ENCODE measurements around the gene HOXB4.

Gene HOXB4

DNA sequence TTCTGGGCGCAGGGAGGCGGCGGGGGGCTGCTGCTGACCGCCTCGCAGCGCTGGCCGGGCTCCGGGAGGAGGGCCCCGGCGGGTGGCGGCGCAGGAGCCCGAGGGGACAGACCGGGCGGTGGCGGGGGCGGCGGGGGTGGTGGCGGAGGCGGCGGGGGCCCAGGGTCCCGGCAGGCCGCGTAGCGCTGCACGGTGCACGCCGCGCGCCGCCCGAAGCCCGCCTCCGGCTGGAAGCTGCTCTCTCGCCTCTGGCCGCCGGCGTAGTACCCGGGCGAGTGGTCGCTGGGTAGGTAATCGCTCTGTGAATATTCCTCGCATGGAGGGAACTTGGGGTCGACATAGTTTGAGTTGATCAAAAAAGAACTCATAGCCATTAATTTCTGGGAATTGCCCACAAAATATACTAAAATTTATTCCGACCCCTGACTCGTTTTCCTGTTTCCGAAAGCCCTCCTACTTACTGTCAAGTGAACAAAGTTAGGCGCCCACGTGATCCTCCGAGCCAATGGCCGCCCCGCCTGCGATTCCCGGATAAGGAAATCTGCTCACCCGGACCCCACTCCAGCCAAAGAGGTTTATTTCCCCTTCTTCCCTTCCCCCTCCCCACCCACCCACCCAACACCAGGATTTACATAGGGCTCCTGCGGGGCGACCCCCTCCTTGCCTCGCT lies at the start of gene HOXB4:
Gene HOXB4, minus strand, starts transcription at position 405 of the 670 bp plus-strand sequence. Its CDS starts 31 bp downstream, at position 374.
- FAIRE-seq = no peak

GRCh38 chr17:48627118-48627597 lies 49.0 kb upstream of the HOXB4 start:
- FAIRE-seq = no peak

DNA sequence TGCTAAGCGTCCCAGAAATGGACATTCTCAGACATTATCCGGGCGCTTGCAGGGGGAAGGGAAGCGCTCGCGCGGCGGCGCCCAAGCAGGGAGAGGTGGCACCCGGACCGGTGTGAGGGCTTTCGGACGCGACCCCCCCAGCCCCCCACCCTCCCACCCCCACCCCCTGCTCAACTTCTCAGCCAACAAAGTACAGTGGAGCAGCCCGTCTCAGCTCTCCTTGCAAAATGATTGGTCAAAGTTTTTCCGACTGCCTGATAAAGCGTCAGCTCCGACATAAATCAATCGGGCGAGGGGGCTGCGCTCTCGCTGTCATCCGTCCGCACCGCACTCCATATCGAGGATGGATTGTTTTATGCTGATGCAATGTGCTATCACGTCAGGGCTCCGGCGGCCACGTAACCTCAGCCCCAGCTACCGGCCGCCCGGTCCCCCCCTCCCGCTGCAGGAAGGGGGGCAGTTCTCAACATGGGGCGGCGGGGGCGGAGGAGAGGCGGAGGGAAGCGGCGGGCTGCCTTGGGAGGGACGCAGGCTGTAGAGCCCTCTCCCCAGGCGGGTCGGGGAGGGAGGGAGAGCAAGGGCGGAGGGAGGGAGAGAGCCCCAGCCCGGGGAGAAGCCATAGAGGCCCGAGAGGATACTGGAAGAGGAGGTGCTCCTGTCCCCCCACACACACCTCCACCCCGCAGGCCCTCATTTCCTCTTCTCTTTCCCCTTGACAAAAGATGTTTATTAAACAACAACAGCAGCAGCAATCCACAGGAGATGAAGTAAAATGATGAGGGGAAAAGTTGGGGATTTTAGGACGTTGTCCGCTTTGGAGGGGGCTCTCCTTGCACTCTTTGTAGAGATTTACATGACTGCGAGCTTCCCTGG lies 48.3 kb upstream of the HOXB4 start, which contains the start of gene HOXB9:
Gene HOXB9, minus strand, starts transcription at position 114 of the 873 bp plus-strand sequence. Its CDS starts 89 bp downstream, at position 25.
- no peak for FAIRE-seq

DNA sequence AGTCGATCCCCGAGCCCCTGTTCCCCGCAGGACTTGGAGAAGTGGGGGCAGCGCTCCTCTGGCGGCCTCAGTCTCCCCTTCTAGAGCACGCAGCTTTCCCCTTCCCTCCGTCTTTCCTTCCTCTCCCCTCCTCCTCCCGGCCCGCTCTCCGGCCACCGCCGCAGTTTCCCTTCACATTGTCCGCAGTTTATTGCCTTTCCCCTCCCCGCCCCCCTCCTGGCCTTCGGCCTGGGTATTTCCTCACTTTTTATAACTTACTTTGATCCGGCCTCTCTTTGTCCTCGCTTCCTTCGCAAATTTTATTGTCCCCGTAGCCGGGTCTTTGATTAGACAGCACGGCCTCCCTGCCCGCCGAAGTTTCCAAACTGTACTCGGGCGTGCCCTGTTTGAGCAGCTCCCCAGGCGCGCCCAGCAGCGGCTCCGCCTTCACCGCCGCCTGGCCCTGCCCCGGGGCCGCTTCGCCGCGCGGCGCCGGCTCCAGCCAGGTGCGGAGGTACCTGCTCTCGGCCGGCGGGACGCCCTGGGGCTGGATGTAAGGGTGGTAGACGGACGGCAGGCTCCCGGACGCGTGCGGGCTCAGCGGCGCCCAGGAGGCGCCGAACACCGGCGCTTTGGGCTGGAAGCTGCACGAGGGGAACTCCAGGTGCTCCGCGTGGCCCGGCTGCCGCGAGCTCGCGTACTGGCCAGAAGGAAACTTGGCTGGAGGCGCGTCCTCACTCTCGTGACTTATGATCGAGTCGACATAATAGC lies 47.5 kb upstream of the HOXB4 start:
- no peak for FAIRE-seq

DNA sequence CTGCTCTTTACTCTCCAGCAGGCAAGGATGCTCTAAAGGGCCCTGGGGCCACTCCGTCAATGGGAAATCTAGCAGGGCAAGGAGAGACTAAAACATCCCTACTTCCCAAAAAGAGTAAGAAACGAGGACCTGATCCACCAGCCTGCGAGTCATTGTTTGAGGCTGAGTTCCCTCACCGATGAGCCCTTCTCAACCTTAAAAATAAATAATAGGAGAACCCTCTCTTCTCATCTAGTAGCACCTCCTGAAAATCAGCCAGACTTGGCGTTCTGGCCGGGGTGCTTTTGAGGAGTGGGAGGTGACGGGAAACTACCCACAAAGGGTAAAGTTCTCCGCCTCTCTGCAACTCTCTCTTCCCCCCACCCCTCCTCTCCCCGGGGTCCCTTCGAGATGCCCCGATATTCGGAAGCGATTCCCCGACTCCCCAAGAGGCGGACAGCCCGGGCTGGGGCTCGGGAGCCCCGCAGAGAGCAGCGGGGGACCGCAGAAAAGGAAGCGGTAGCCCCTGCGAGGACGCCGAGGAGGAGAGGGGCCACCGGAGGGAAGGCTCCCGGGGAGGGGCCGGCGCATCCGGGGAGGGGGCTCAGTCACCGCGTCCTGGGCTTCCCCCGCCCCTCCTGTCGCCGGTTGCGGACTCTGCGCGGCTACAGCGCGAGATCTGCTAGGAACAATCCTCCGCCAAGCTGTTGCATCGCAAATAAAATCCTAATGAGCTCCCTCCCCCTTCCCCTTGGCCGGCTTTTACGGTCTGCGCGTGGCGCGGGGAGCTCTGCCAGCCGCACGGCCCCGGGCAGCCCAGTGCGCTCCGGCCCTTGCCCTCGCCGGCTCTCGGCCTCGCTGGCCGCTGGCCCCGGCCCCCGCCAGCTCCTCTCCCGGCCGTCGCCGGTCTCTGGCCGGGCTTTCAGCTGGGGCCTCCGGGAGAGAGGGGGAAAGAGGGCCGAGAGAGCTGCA lies 46.7 kb upstream of the HOXB4 start:
- FAIRE-seq = no peak

GRCh38 chr17:48624118-48624517 lies 46.0 kb upstream of the HOXB4 start:
- no peak for FAIRE-seq

- FAIRE-seq = no peak
Measured at GRCh38 chr17:48623583-48623982, 45.4 kb upstream of the HOXB4 start.

DNA sequence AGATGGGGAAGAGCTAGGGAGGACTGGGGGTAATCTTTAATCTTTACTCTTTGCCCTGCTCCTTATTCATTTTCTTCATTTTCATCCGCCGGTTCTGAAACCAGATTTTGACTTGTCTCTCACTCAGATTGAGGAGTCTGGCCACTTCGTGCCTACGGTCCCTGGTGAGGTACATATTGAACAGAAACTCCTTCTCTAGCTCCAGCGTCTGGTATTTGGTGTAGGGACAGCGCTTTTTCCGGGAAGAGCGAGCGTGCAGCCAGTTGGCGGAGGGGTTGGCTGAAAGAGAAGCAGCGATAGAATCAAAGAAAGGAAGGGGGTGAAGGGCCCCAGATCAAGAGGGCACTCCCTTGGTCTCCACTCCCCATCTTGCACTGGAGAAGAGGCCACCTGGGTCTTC lies 44.7 kb upstream of the HOXB4 start:
- no peak for FAIRE-seq

DNA sequence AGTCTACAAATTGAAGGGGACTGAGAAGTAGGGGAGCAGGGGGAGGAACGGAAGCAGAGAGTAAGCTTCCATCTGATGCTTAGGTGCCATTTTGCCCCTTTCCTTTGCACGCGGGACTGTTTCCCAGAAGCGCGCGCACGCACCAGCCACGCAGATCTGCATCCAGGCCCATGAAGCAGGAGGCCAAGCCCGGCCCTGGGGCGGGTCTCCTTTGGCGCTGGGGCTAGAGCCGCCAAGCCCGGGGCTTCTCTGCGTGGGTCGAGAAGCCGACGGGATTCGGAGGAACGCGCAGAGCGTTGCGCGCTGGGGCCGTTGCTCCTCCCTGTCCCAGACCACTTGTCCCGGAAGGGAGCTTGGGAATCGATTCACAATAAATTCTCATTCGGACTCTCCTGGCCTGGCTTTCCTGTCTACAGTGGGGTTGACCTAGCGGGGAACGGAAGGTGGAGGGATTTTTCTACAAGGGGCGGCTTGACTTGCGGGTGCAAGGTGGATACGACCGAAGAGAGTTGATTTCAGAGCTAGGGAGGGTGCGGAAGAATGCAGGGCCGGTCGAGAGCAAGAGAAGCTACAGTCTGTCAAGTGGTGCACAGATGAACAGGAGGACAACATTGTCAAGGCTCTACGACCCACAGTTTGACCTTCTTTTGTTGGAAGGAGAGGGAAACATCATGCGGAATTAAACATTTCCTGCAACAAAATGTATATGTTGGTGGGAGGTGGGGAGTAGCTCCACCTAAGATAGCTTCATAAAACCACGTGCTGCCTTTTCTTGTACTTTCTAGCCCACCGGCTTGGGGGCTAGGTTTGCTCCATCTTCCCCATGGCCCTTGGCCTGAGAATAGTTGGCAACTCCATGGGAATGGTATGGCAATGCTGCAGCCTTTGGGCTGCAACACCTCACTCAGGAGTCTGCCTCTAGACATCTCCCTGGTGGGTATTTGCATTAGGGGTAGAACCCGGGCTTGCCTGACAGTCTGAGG lies 43.6 kb upstream of the HOXB4 start:
- FAIRE-seq = no peak

GRCh38 chr17:48620461-48621139 lies 42.5 kb upstream of the HOXB4 start:
- FAIRE-seq = no peak

DNA sequence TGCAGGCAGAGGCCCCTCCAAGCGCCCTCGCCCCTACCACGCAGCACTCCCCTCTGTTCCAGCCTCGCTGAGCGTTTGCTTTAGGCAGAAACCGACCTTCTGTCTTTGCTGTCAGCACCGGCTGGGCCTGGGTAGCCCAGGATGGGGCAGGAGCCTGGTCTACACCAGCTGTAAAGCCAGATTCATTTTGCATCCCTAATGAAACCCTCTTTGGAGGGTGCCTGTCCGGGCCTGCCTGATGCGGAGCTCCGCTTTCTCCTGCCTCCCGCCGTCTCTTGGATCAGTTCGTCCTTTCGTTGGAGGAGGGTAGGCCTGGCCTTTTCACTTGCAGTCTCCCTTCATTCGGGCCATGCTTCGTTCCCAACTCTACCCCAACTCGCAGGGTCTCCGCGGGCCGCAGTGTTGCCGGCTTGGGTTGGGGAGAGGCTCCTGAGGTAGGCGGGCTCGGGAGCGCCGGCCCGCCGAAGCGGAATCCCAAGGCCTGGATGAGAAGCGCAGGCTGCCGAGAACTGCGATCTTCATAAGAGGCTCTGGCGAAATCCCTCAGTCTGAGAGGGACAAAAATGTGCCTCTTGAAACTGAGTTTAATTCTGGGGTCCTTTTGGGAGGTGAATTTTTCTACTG lies 41.8 kb upstream of the HOXB4 start:
- FAIRE-seq = no peak

GRCh38 chr17:48618256-48618896 lies 40.2 kb upstream of the HOXB4 start:
- peak; percentile 24 for FAIRE-seq

DNA sequence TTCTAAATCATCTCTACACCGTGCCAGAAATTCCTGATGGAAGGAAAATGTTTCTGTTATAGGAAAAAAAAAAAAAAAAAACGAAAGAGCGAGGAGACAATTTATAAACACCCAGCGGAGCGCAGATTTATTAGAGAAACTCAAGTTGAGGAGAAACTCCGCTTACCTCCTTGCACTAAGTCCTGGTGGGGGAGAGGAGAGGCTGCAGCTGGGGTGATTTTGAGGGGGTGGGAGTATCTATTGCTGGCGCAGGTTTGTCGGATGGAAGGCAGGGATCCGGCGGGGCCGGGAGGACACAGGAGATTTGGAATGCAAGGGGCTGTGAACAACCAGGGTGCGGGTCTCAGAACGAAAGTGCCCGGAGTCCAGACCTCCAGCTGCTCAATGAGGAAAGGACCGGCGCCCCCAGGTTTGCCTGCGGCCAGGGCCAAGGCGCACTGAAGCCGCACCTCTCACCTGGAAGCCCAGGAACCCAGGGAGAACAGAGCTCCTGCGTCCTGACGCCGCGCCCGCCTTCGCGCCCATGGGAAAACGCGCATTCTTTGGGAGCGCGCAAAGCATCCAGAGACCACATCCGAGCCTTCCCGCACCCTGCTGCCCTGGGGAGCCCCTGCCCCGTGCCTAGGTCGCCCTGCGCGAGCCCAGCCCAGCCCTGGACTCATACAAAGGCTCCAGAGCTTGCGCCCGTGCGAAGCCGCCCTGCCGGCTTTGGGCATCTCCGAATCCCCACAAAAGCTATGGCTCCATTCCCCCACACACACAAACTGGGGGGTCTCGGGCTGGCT lies 39.5 kb upstream of the HOXB4 start:
- no peak for FAIRE-seq

DNA sequence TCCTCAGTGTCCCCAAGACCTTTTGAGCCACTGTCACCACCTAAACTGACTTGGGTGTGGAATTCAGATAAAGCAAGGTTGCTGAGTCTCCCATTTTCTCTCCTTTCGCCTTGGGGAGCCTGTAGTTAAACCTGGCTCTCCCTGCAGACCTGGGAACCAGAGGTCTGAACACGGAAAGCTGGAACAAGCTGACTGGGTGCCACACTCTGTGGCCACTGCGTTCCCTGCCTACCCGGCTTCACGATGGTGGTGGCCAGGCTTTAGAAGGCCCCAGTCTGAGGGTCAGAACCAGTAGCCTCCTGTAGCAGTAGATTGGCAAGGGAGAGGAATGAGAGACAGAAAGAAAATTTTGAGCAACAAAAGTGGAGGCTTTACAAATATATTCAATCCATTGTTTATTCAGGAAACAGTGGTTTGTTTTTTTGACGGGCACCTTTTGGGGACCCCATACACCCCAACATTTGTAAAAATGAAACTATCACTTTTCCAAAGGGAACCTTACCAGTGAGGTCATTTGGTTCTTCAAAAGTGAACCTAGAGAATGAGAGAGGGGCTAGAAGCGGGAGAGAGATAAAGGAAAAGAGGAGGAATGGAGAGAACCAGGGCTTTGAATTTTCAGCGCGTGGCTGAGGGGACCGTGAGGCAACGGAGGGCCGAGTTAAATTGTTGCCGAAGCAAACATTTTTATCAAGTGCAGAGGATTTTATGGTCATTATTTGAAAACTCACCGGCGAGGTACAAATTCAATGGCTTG lies 38.7 kb upstream of the HOXB4 start:
- no peak for FAIRE-seq

DNA sequence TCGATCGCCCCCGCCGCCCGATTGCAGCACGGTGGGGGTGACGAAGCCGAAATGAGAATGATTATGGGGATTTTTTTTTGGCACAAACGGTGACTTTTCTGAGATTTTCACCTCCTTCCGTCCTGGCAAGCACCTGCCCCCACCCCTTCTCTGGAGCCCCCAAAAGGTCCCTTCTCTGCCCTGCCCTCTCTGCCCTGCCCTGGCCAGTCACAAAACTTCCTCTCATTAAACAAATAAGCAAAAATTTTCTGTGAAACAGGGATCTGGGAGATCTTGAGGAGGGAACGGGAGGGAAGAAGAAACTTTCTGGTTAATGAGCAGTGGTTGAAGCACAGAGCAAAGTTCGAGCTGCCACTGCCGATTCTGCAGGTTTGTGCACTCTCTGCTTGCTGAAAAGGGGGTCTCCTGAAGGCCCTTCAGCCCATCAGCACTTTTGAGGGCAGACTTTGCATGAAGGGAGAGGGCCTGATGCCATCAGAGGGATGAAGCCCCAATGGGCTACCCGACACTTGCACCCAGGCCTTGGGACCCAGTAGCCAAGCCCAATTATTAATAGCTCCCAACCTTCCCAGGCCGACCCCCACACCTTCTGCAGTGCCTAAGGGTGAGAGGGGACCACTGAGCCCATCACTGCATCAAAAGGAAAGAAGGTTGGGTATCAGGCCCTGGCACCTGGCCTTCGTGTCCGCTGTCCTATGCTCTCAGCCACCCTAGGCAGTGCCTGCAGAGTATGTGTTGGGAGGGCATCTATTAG lies 38.0 kb upstream of the HOXB4 start:
- no peak for FAIRE-seq
